IMR-90 (cell line): ENCODE measurements around the gene IGSF22. TPM values are rescaled to one million over a fixed set of nuclear protein-coding genes. Genes with fewer than 3 reads are reported as not detected.

ENCODE experiments used
- ATAC-seq: fragments of 200-7000 bp; cut with Tn5 transposase; 2 replicates; pipeline ENCODE4 v1.9.1; 2020; ENCODE audit warnings: low read depth, mild to moderate bottlenecking, moderate library complexity
- BruUV-seq: library from RNA; stranded (reverse); fragments of 400-500 nt; replicated peaks from 2 replicates; lab custom pipeline; 2021; lab: Mats Ljungman, UMichigan
- CTCF ChIA-PET: fragments of 300-600 bp; formaldehyde crosslinking; extraction: SDS; loops from one replicate; lab custom pipeline; 2021; ENCODE audit warnings: antibody characterized with exemption; lab: Yijun Ruan, JAX
- POLR2A ChIA-PET: fragments of 300-600 bp; sonication (Branson Sonifier 250); formaldehyde crosslinking; loops from one replicate; lab custom pipeline; 2022; ENCODE audit warnings: antibody characterized with exemption; ENCODE audit not compliant: unreplicated experiment; lab: Charles Lee
- DNase-seq: peaks from one replicate; pipeline ENCODE4 v3.0.0; 2013
- H2AFZ ChIP-seq: replicated peaks from 2 replicates; pipeline ENCODE3; 2013; ENCODE audit warnings: low read length, mild to moderate bottlenecking; ENCODE audit not compliant: poor library complexity
- H2AK5ac ChIP-seq: 2 replicates; pipeline ENCODE4 v1.6.1; 2013; ENCODE audit warnings: low read depth, low read length, inconsistent platforms
- H2AK9ac ChIP-seq: replicated peaks from 2 replicates; pipeline ENCODE3; 2013; ENCODE audit warnings: mild to moderate bottlenecking, low read depth, low read length, moderate library complexity; ENCODE audit not compliant: poor library complexity
- H2BK120ac ChIP-seq: 2 replicates; pipeline ENCODE4 v1.6.1; 2013; ENCODE audit warnings: low read depth, low read length, inconsistent platforms
- H2BK15ac ChIP-seq: 3 replicates; pipeline ENCODE4 v1.6.1; 2013; ENCODE audit warnings: low read depth, low read length, inconsistent platforms
- H2BK20ac ChIP-seq: 2 replicates; pipeline ENCODE4 v1.6.1; 2013; ENCODE audit warnings: low read depth, mild to moderate bottlenecking, inconsistent platforms, low read length, moderate library complexity
- H2BK5ac ChIP-seq: 2 replicates; pipeline ENCODE4 v1.6.1; 2013; ENCODE audit warnings: mild to moderate bottlenecking, low read depth, low read length, inconsistent platforms; ENCODE audit not compliant: poor library complexity, severe bottlenecking
- H3K14ac ChIP-seq: replicated peaks from 2 replicates; pipeline ENCODE4 v1.6.1; 2013; ENCODE audit warnings: low read depth, low read length, inconsistent platforms
- H3K18ac ChIP-seq: 2 replicates; pipeline ENCODE4 v1.6.1; 2013; ENCODE audit warnings: low read depth, low read length, control low read depth
- H3K23ac ChIP-seq: 2 replicates; pipeline ENCODE4 v1.6.1; 2013; ENCODE audit warnings: low read depth, low read length, inconsistent platforms
- H3K27ac ChIP-seq: 2 replicates; pipeline ENCODE4 v1.5.1; 2013; ENCODE audit warnings: mild to moderate bottlenecking, control low read depth, low read length; ENCODE audit not compliant: insufficient read depth
- H3K27me3 ChIP-seq: 2 replicates; pipeline ENCODE4 v1.6.1; 2013; ENCODE audit warnings: low read length; ENCODE audit not compliant: control insufficient read depth, insufficient read depth
- H3K36me3 ChIP-seq: 2 replicates; pipeline ENCODE4 v1.6.1; 2013; ENCODE audit warnings: low read length, mixed read lengths; ENCODE audit not compliant: control insufficient read depth, insufficient read depth
- H3K4ac ChIP-seq: 2 replicates; pipeline ENCODE4 v1.6.1; 2013; ENCODE audit warnings: low read depth, low read length, inconsistent platforms
- H3K4me1 ChIP-seq: 2 replicates; pipeline ENCODE4 v1.6.1; 2013; ENCODE audit warnings: low read length, mixed read lengths; ENCODE audit not compliant: control insufficient read depth, insufficient read depth
- H3K4me2 ChIP-seq: 2 replicates; pipeline ENCODE4 v1.6.1; 2013; ENCODE audit warnings: low read depth, mild to moderate bottlenecking, control low read depth, low read length, moderate library complexity
- H3K4me3 ChIP-seq: 2 replicates; pipeline ENCODE4 v1.5.1; 2013; ENCODE audit warnings: low read depth, mild to moderate bottlenecking, control low read depth, low read length, moderate library complexity; ENCODE audit not compliant: insufficient read depth
- H3K56ac ChIP-seq: 2 replicates; pipeline ENCODE4 v1.6.1; 2013; ENCODE audit warnings: low read length, inconsistent platforms; ENCODE audit not compliant: insufficient read depth; ENCODE audit errors: extremely low read depth
- H3K79me1 ChIP-seq, 2 experiments: 2 replicates each; pipeline ENCODE4 v1.6.1; 2013; ENCODE audit warnings: low read length in 2 of 2, inconsistent platforms in 1 of 2, low read depth in 1 of 2
- H3K9ac ChIP-seq: 2 replicates; pipeline ENCODE4 v1.6.1; 2013; ENCODE audit warnings: low read depth, low read length, control low read depth
- H3K9me1 ChIP-seq: 2 replicates; pipeline ENCODE4 v1.6.1; 2013; ENCODE audit warnings: low read length, inconsistent platforms; ENCODE audit not compliant: insufficient read depth
- H3K9me3 ChIP-seq: 2 replicates; pipeline ENCODE4 v1.6.1; 2013; ENCODE audit warnings: low read length; ENCODE audit not compliant: control insufficient read depth, insufficient read depth
- H4K20me1 ChIP-seq: 2 replicates; pipeline ENCODE4 v1.6.1; 2013; ENCODE audit warnings: low read length, inconsistent platforms; ENCODE audit not compliant: insufficient read depth
- H4K5ac ChIP-seq: 2 replicates; pipeline ENCODE4 v1.6.1; 2013; ENCODE audit warnings: mild to moderate bottlenecking, low read depth, low read length, control low read depth
- H4K8ac ChIP-seq, 2 experiments: 2 replicates each; pipeline ENCODE4 v1.6.1; 2013; ENCODE audit warnings: low read depth in 2 of 2, low read length in 2 of 2, control low read depth in 1 of 2, inconsistent platforms in 1 of 2
- H4K91ac ChIP-seq: 2 replicates; pipeline ENCODE4 v1.6.1; 2013; ENCODE audit warnings: low read depth, low read length, inconsistent platforms; ENCODE audit not compliant: insufficient read depth
- FOS ChIP-seq: fragments of 150-350 bp; IDR thresholded peaks from 2 replicates; pipeline ENCODE4 v1.6.1; 2016; ENCODE audit warnings: low read depth, low read length
- WGBS, 2 experiments: methylation state at CpG; one replicate each; pipeline versions ENCODE4 v1.1.5 to v1.1.7; 2013; ENCODE audit warnings: missing lambda C conversion rate in 2 of 2; ENCODE audit not compliant: insufficient read length in 1 of 2; ENCODE audit errors: extremely low coverage in 2 of 2; 5-methylcytosine and 5-hydroxymethylcytosine counted together
- dilution Hi-C: fragments of 300-500 bp; cut with HindIII; formaldehyde crosslinking; loops from one replicate; pipeline ENCODE4 v1.14.3; 2018; ENCODE audit warnings: low sequenced_read_pairs; ENCODE audit not compliant: unreplicated experiment
- in situ Hi-C: fragments of 300-500 bp; cut with MboI; formaldehyde crosslinking; loops from 3 replicates; pipeline ENCODE4 v1.14.3; 2019; ENCODE audit warnings: low sequenced_read_pairs, inconsistent platforms, mixed read lengths
- intact Hi-C: fragments of 100-400 bp; cut with micrococcal nuclease; formaldehyde crosslinking; loops from 2 replicates; pipeline ENCODE4 v1.10.0; 2022
- polyA plus RNA-seq, 3 experiments: library from polyadenylated mRNA; depleted of rRNA; stranded (reverse); fragments of >200 nt; gene quantifications; 2 replicates each; pipeline ENCODE4 v1.2.3, GENCODE V29; 2012; ENCODE audit warnings: low replicate concordance in 1 of 3
- total RNA-seq: library from RNA; depleted of rRNA; stranded (reverse); fragments of >200 nt; gene quantifications from 2 replicates; pipeline ENCODE4 v1.2.3, GENCODE V29; 2012

The IGSF22 gene
- total and polyA plus RNA-seq, 2 of the 4 experiments (the other 2 are of a cell fraction): not detected

- Histone ChIP-seq H2BK20ac (no peak overlapping the region), H3K4me3 (no peak overlapping the region), H3K9me3 (no peaks in the 10 kb centered on the region), H2BK15ac (no peak overlapping the region), H3K18ac (no peak overlapping the region), H3K27ac (no peak overlapping the region), H4K91ac (no peak overlapping the region), H2AK5ac (no peak overlapping the region), H4K5ac (no peak overlapping the region), H2BK120ac (no peak overlapping the region), H3K79me1 (no peaks in the 10 kb centered on the region), H2BK5ac (no peak overlapping the region), H3K9ac (no peak overlapping the region), H4K20me1 (no peaks in the 10 kb centered on the region), H2AFZ (no peak overlapping the region), H3K27me3 (peaks cover 4% of the 10 kb centered on the region), H3K36me3 (no peaks in the 10 kb centered on the region), H3K14ac (no peak overlapping the region), H3K56ac (no peak overlapping the region), H3K4me1 (no peaks in the 10 kb centered on the region), H3K4ac (no peak overlapping the region), H3K9me1 (no peaks in the 10 kb centered on the region), H3K23ac (no peak overlapping the region), H4K8ac (no peak overlapping the region), H2AK9ac (no peak overlapping the region), H3K4me2 (no peak overlapping the region)
- intact Hi-C loops: no loop called here
- ChIA-PET POLR2A (no interaction called here), CTCF (no interaction called here)
- ATAC-seq (no peak), DNase-seq (no peak)
- in situ Hi-C loops: no loop called here
- no peak for TF ChIP-seq FOS
- no CpG with 5 or more reads among the region's 1 CpG for WGBS, 2 experiments
- BruUV-seq: no TSS peak
- dilution Hi-C loops: no loop called here
Measured at GRCh38 chr11:18684267-18684666, 41.7 kb downstream of the IGSF22 start.
